Activated CD4-positive, CD25-positive, alpha-beta regulatory T cell treated with anti-CD3 and anti-CD28 coated beads, Interleukin-2, amount 50 U/mL, for 72 hours (primary cell): ENCODE results near the gene CLDN15.
"Not testable (repeated sequence)": the region's sequence is repeated elsewhere in the genome, so short reads cannot be mapped to it uniquely, and the experiment has no call there.

ENCODE experiments used
- DNase-seq: peaks from one replicate; pipeline ENCODE4 v3.0.0; 2021

CLDN15 gene

GRCh38 chr7:101218236-101219125 lies 19.1 kb downstream of the CLDN15 start:
- no peak for DNase-seq

DNA sequence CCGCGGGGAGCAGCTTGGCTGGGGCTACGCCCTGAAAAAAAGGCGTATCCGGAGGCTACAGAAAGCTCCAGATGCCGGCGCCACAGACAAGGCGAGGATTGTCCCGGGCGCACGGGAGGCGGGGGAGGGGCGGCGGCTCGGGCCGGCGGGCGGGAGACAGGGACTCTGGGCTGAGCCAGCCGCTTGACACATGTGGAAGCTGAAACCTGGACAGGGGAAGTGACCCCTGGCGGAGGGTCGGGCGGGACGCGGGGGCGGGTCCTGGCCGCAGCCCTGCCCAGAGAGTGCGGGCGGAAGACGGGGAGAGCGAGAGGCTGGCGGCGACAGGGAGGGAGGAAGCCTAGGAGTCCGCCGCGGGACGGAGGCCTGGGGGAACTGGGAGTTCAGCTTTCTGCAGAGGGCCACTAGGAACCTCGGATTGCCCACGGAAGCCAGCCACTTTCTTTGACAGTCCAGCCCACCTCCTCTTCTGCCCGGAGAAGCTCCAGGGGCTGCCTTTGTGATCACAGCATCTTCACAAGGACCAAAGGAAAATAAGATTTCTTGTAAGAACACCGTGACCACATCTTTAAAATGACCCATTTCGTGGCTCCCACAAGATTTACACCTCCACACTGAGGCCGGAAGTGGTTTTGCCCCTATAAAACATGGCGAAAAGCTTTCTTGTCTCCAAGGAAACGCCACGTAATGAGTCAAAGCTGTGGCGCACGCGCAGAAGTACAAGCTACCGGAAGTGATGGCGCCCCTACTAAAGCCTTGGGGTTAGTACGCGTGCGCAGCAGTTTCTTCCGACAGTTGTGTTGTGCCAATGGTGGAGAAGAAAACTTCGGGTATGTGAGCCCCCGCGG lies 20.0 kb downstream of the CLDN15 start, which contains the start of the genes PLOD3 and ZNHIT1:
TSS of gene PLOD3 (minus strand) at position 194 of the 848 bp plus-strand sequence. CDS start 307 bp downstream, outside the sequence.
TSS of gene ZNHIT1 (plus strand) at position 778 of the 848 bp plus-strand sequence. CDS start at position 809, 31 bp downstream.
- peak; percentile 90 for DNase-seq

DNA sequence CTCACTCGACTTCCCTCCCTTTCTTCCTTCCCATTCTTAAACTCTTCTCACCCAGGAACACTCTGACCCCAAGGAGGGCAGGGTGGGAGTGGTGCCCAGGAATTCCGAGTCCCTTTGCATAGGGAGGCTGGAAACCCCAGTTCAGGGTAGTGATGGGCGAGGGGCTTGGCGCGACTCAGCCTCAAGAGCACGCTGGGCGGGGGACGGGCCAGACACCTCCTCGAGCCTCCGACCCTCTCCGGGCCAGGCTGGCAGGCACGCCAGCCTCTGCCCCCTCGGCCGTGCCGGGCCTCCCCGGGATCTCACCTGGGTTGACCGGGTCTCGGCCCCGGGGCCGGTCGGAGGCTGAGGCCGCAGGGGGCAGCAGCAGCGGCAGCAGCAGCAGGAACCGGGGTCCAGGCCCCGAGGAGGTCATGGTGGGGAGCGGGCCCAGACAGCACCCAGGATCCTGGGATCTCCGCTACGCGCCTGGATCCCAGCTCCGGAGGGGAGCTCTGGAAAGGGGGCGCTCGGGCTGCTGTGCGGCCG lies 20.7 kb downstream of the CLDN15 start:
- DNase-seq, result peak; percentile 37

DNA sequence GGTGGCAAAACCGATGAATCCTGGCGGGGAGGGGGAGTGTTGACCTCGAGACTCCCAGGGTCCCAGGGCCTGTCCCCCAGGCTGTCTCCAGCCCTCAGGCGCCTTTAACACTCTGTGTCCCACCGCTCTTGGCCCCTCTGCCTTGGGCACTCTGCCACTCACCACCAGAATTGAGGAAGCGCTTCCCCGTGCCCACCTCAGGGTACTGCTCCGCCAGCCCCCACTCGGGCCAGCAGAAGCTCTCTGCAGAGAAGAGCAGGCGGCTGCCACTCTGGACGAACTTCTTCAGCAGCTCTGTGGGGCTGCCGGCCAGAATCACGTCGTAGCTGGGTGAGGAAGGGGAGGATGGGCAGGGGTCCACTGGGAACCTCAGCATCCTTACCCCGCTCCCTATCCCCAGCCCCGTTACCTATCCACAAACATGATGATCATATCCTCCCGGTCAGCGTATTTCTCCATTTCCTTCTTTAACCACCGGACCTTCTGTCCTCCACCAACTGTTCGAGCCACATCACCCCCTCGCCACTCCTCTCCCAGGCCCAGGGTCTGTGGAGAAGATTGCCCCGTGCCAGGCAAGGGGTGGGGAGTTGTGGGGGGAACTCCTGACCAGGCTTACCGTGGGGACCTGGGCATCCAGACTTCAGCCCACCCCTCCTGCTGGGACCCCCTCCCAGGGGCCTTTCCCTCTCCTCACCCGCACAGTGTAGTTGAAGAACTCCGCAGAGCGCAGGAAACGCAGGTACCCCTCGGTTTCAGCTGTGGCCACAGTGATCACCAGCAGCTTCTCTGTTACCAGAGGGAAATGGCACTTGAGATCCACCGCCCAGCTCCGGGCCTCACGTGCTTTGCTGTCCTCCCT lies 21.4 kb downstream of the CLDN15 start:
- no peak for DNase-seq

DNA sequence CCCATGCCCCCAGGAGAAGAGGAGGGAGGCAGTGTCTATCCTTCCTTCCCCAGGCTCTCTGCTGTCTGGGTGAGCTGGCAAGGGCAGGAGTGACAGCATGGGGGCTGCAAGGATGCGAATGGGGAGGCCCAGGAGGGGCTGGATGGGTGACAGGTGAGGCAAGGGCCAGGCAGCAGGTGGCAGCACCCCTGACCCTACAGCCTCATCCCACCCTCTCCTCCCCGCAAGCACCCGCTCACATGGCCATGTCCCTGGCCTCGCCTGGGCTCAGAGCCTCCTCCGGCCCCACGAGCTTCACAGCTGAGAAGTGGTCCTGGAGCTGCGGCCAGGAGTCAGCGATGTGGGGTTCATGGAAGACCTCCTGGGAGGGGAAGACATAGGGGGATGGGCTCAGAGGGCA lies 25.6 kb downstream of the CLDN15 start:
- no peak for DNase-seq

DNA sequence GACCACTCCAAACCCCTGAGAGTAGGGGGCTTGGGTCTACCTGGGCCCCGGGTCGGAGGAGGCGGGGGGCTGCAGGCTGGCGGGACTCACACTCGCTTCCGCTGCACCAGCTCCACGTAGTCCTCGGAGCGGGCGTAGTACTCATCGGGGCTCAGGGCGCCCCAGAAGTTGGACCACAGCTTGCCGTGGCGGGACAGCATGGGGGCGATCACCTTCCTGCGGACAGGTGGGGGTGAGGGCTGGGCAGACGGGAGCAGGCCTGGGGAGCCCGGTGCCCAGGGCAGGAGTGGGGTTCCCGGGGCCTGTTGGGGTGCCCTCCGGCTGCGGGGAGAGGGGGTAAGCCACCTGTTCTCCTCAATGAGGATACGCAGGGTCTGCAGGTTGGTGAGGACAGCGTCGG lies 26.1 kb downstream of the CLDN15 start:
- no peak for DNase-seq

DNA sequence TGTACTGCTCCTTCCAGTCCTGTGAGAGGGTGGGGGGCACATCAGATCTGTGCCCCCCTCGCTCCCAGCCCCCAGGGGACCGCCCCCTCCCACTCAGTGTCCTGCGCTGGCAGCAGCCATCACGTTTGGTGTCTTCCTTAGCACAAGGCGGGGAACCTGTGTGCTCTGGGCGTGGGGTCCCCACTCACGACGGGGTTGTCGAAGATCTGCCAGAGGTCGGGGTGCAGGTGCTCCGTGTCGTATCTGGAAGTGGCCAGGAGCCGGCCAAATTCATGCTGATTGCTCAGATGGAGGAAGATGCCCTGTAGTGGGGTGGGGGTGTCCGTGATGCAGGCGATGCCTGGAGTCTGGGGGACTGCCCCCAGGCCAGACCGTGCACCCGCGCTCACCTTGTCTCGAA lies 27.5 kb downstream of the CLDN15 start:
- no peak for DNase-seq

- DNase-seq, result no peak
Observed at GRCh38 chr7:101208794-101209193, 28.8 kb downstream of the CLDN15 start.

DNA sequence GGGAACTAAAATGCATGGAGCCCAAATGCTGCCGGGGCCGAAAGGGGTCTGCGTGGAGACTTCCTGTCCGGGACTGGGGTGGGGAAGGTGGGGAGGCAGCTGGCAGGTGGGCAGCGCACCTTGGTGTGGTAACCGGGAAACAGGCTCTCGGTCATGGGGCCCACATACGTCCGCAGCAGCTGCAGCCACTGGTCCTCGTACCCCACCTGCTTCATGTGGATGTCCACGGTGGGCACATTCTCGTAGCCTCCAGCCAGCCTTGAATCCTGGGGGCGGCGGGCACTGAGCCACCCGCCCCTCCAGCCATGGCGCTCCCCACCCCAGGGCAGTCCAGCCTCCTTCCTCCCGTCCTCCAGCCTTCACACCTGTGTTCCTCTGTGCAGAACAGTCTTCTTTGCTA lies 30.1 kb downstream of the CLDN15 start:
- DNase-seq, result no peak

DNA sequence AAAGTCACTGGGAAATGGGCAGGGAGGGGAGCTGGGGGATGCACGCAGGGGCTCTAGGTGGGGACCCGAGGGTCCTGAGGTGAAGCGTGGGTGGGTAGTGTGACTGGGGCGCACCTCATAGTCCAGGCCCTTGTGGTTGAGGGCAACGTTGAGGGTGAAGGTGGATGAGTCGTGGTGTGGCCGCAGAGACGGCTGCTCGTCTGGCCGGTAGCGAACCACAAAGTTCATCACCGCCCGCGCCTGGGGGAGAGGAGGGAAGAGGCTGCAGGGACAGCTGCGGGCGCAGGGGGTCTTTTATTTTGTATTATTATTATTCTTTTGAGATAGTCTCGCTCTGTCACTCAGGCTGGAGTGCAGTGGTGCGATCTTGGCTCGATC lies 30.9 kb downstream of the CLDN15 start:
- no peak for DNase-seq

DNA sequence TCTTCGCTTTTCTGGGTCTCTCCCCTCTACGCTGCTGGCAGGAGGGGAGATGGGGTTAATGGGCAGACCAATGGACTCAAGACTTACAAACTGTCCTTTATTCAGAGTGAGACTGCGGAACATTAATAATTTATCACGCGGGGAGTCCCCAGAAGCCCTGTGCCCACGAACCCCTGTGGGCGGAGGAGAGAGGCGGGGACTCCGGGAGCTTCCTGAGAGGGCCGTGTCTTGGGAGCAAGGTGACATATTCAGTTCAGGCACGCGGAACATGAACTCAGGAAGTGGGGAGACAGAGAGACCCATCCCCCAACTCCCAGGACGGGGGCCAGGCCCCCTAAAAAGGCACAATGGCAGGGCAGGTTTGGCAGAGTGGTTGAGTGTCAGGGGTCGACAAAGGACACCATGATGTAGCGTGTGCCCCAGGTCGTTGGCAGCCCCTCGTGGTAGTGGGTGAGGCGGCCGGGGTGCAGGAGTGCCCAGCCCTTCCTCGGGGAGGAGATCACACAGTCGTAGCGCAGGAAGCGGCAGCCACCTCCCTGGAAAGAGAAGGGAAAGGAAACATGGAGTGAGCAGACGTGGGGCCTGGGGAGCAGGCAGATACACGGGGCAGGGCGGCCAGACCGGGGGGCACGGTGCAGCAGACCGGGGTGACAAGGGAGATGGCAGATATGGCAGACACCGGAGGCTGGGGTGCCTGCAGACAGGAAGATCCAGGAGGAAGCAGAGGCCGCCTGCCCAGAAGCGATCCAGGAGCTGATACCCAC lies 31.5 kb downstream of the CLDN15 start:
- no peak for DNase-seq

DNA sequence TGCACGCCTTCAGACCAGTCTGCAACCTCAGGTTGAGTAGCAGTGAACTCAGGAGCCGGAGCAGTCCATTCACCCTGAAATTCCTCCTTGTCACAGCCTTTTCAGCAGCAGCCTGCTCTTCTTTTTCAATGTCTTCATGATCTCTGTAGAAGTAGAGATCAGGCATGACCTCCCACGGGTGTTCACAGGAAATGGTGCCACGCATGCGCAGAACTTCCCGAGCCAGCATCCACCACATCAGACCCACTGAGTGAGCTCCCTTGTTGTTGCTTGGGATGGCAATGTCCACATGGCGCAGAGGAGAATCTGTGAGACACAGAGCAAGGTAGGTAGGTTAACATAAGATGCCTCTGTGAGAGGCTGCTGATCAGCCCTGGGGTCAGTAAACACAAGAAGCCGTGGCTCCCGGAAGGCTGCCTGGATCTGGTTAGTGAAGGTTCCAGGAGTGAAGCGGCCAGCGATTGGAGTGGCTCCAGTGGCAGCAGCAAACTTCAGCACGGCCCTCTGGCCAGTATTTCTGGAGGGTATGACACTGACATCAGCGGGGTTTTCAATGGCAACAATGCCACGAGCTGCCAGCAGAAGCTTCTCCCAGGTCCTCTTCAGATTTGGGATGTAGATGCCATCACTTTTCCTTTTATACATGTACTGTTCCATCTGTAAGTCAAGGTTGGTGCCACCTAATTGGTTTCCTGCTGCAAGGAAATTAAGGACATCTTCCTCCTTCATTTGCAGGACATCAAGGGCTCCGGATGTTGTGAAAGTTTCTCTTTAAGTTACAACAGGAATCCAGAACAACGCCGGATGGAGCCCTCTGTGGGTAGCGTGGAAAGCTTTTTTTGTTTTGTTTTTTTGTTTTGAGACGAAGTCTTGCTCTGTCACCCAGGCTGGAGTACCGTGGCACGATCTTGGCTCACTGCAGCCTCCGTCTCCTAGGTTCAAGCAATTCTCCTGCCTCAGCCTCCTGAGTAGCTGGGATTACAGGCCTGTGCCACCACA lies 33.6 kb downstream of the CLDN15 start:
- not testable (repeated sequence) for DNase-seq

DNA sequence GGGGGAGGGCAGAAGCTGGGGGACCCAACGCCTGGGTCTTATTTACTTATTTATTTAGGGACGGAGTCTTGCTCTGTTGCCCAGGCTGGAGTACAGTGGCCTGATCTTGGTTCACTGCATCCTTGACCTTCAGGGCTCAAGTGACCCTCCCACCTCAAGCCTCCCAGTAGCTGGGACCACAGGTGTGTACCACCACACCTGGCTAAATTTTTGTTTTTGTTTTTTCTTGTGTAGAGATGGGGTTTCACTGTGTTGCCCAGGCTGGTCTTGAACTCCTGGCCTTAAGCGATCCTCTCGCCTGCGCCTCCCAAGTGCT lies 35.0 kb downstream of the CLDN15 start:
- DNase-seq, result no peak

DNA sequence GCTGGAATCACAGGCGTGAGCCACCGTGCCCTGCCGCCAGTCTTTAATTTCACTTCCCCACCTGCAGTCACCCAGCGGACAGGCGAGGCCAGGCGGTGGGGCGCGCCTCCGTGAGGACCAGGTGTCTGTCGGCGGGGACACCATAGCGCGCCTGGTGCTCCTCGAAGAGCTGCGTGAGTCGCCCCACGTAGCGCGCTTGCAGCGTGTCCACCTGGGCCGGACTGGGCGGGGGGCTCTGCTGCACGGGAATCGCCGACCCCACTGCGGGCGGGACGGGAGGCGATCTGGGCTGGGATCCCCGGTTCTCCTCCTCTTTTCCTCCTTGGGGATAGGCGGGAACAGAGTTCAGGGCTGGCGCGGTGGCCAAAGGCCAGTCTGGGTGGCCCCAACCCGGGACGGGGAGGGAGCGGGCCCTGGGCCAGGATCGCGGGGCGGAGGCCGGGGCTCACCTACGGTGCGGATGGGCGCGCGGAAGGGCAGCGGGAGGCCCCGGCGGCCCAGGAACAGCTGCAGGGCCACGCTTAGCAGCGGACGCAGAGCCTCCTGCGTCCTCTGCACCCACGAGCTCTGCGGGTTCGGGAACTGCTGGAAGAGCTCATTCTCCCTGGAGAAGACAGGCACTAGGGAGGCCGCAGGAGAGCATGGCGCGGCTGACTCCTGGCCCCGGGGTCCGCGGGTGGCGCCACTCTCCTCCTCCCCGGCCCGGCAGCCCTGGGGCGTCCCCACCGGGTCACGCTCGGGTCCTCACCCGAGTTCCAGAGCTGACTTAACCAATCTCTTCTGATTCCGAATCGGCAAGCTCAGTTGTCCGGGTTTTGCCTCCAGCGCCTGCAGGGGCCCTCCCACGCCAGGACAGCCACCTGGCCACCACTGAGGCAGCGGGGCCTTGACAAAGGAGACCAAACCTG lies 35.7 kb downstream of the CLDN15 start:
- DNase-seq, result no peak

DNA sequence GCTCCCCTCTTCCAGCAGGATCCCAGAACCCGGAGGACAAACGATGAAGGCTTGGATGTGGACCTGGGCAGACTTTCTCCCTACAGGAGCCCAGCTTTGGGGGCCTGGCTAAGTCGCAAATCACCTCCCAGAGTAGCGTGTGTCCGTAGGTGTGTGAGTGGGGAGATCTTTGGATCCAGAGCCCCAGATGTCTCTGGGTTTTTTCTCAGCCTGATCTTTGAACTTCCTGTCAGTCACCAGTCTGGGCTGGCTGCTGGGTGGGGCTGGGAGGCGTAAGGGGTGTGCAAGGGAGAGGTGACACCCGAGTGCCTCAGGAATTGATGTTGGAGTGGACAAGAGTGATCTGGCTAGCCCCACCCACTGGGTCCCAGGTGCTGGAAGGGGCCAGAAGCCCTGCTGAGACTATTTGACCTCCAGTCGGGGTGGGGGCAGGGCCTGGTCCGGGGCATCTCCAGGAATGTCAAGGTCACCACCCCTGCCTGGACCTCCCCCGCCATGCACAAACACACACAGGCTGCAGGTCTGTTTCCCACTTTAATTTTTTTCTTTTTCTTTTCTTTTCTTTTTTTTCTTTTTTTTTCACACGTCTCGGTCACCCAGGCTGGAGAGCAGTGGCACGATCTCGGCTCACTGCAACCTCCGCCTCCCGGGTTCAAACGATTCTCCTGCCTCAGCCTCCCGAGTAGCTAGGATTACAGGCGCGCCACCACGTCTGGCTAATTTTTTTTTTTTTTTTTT lies 36.6 kb downstream of the CLDN15 start, which contains the start of gene MOGAT3:
TSS of gene MOGAT3 (minus strand) at position 175 of the 738 bp plus-strand sequence. CDS start 182 bp downstream, outside the sequence.
- no peak for DNase-seq

GRCh38 chr7:101200504-101200861 lies 37.1 kb downstream of the CLDN15 start:
- no peak for DNase-seq

DNA sequence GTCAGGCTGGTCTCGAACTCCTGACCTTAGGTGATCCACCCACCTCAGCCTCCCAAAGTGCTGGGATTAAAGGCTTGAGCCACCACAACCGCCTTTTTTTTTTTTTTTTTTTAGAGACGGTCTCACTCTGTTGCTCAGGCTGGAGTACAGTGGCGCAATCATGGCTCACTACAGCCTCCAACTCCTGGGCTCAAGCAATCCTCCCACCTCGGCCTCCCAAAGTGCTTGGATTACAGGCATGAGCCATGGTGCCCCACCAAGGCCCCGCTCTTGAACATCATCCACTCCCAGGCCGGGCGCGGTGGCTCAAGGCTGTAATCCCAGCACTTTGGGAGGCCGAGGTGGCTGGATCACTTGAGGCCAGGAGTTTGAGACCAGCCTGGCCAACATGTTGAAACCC lies 38.1 kb downstream of the CLDN15 start:
- DNase-seq, result not testable (repeated sequence)

DNA sequence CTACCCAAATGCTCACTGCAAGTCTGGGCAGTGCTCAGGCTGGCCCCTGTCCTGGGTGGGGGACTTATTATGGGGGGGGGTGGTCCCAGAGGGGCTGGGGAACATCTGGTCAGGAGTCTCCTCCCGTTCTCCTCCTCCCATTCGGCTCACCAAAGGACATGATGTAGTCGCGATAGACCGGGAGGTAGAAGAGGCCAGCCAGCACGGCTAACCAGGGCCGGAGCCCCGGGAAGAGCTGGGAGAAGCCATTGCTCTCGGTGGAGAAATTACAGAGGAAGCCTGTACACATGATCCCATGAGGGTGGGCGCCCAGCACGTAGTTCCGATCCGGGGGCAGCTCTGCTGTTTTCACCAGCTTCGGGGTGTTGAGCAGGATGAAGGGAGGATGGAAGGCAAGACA lies 39.1 kb downstream of the CLDN15 start:
- no peak for DNase-seq

DNA sequence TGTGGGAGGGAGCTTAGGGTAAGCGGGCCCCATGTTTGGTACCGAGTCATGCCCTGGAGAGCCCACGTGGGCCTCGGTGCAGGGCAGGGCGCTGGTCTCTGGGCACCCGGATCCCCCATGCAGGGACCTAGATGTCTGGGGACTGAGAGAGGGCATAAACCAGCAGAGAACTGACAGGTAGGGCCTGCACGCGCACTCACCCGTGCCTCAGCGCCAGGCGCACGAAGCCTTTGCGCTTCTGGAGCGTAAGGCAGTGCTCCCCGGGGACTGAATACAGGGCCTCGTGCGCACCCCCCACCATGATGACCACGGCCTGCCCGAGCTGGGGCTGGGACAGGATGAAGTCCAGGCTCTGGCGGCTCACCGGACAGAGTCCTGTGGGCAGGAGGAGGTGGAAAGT lies 39.6 kb downstream of the CLDN15 start:
- DNase-seq, result no peak
